T-helper 17 cell (primary cell): ENCODE measurements around the gene ZNF429. TPM values are rescaled to one million over a fixed set of nuclear protein-coding genes. Genes with fewer than 3 reads are reported as not detected.
A peak's percentile ranks its signal among the peaks of the same experiment; 100 is the strongest.
"Not testable (repeated sequence)": the region's sequence is repeated elsewhere in the genome, so short reads cannot be mapped to it uniquely, and the experiment has no call there.

Source experiments
- ATAC-seq: fragments of 150-1000 bp; cut with Tn5 transposase; 2 replicates; pipeline ENCODE4 v1.10.0; 2021; ENCODE audit warnings: mild to moderate bottlenecking, moderate library complexity
- DNase-seq, 3 donors: peaks; one replicate each; pipeline versions ENCODE4 v3.0.0 to v3.0.0-alpha.2; 2020 to 2021
- H3K9me3 ChIP-seq: one replicate; pipeline ENCODE4 v1.7.0; 2013; ENCODE audit warnings: low read length, mild to moderate bottlenecking; ENCODE audit not compliant: control insufficient read depth, poor library complexity, severe bottlenecking
- H3K27ac Mint-ChIP-seq: one replicate; pipeline ENCODE4 v1.8.0; 2022; ENCODE audit warnings: mild to moderate bottlenecking, moderate library complexity, mixed read lengths
- H3K27me3 Mint-ChIP-seq: one replicate; pipeline ENCODE4 v1.8.0; 2022; ENCODE audit warnings: mixed read lengths
- H3K36me3 Mint-ChIP-seq: one replicate; pipeline ENCODE4 v1.8.0; 2022; ENCODE audit warnings: low read depth, mixed read lengths
- H3K4me1 Mint-ChIP-seq: one replicate; pipeline ENCODE4 v1.8.0; 2022; ENCODE audit warnings: mild to moderate bottlenecking, mixed read lengths
- H3K4me3 Mint-ChIP-seq: one replicate; pipeline ENCODE4 v1.8.0; 2022; ENCODE audit warnings: mild to moderate bottlenecking, moderate library complexity, mixed read lengths
- total RNA-seq, 4 donors: library from RNA in 2 of 4; stranded (reverse) in 2 of 4; gene quantifications; one replicate each; pipeline ENCODE4 v1.2.3 and lab custom pipeline; 2022 to 2026

Gene ZNF429
- 10 to 100 TPM; 10.7 to 12.4 TPM for total RNA-seq
- 17.0 to 19.0 reads per million in 2 donors for total RNA-seq (lab: John Stamatoyannopoulos, UW)

DNA sequence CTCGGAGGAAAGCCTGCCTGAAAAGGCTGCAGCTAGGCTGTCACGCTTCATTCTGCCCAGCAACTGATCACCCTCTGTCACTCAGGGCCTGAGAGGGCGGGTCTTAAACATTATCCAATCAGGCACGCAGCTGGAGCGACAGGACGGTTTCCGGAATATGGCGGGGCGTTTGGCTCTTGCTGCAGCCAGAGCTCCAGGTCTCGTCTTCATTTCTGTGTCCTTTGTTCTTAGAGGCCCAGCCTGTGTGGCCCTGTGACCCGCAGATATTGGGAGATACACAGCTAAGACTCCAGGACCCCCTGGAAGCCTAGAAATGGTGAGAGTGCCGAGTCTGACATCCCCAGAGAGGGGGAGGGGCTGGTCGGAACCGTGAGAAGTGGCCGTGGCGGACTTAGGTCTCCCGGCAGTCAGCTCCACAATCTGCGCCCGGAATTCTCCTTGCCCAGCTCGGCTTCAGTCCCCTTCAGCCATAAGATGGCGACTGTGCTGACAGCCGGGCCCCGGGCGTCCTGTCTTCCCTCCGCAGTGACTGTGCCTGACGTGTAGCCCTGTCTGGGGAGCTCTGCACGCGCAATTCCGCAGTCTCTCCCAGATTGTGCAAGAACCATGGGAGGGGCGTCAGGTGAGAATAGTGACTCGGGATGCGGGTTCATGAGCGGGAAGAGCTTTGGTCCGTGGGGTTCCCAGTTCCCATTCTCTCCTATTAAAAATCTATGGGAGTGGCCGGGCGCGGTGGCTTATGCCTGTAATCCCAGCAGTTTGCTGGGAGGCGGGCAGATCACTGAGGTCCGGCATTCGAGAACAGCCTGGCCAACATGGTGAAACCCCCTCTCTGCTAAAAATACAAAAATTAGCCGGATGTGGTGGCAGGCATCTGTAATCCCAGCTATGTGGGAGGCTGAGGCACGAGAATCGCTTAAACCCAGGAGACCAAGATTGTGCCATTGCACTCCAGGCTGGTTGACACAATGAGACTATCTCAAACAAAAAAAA lies at the start of gene ZNF429:
ZNF429 (plus strand) TSS at position 144 of the 993 bp plus-strand sequence; CDS start at position 314, 170 bp downstream.
- Mint-ChIP-seq H3K4me3 (peak within 1 kb of the TSS; percentile 100), H3K4me1 (peaks cover 25% of the 10 kb centered on the region), H3K27ac (peak within 1 kb of the TSS; percentile 98), H3K27me3 (no peaks in the 10 kb centered on the region), H3K36me3 (peaks cover 2% of the 10 kb centered on the region)
- no peaks in the 10 kb centered on the region for H3K9me3 ChIP-seq
- ATAC-seq (peak; percentile 99), DNase-seq (peak; percentile 68 to 80 (median 75))

DNA sequence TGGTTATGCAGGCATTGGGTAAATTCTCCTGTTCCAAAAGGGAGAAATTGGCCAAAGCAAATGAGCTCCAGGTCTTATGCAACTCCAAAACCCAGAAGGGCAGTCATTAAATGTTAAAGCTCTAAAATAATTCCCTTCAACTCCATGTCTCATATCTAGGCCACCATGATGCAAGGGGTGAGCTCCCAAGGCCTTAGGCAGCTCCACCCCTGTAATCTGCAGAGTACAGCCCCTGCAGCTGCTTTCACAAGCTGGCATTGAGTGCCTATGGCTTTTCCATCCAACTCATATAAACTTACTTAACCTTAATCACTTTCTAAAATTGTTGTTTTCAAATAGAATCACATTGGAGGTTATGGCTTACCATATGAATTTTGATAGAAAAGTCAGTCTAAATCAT lies 44.7 kb upstream of the ZNF429 start:
- no peaks in the 10 kb centered on the region for H3K9me3 ChIP-seq

DNA sequence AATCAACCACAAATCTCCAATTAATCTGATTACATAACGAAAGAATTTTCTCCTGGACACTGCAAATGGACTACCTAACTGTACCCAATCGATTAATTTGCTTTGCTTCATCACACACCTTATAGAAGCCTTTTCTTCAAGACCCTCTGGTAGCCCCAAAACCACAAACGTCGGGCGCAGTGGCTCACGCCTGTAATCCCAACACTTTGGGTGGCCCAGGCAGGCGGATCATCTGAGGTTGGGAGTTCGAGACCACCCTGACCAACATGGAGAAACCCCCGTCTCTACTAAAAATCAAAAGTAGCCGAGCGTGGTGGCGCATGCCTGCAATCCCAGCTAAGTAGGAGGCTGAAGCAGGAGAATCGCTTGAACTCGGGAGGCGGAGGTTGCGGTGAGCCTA lies 42.9 kb upstream of the ZNF429 start:
- no peaks in the 10 kb centered on the region for H3K9me3 ChIP-seq
- DNase-seq (no peak), ATAC-seq (no peak)
- no peak overlapping the region for H3K27ac Mint-ChIP-seq
- no peak overlapping the region for H3K4me3 Mint-ChIP-seq
- H3K36me3 Mint-ChIP-seq: peaks cover 5% of the 10 kb centered on the region
- peaks cover 15% of the 10 kb centered on the region for H3K27me3 Mint-ChIP-seq
- peaks cover 4% of the 10 kb centered on the region for H3K4me1 Mint-ChIP-seq

More for the DNA sequence above, 44.7 kb upstream of the ZNF429 start:
- Mint-ChIP-seq H3K4me3 (no peak overlapping the region), H3K27ac (no peak overlapping the region), H3K4me1 (peaks cover 4% of the 10 kb centered on the region), H3K36me3 (peaks cover 5% of the 10 kb centered on the region), H3K27me3 (peaks cover 15% of the 10 kb centered on the region)
- no peak for ATAC-seq
- no peak for DNase-seq

DNA sequence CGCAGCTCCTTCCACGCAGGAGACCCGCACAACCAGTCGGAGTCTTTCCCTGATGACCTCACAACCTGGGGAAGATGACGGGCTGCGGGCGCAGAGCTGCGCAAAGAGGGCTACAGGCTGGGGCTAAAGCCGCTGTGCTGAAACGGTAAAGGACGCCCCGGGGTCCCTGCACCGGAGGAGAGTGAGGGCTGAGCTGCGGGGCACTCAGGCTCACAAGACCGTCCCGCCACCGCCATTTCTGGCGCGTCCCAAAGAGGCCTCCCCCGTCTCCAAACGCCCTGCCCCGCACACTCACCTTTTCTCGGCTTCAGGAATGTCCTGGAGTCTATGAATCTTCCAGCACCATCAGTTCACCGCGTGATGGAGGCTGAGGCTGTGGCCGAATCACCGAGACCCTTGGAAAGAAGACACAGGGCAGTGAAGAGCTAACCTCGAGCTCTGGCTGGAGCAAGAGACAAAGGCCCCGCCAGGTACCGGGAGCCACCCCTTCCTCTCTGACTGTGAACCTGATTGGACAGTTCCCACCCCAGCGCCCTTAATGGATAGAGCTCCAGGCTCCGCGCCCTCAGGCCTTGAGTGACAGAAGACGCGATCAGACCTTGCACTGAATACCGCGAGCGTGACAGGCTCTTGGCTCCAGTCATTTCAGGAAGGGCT lies 41.8 kb upstream of the ZNF429 start:
- Mint-ChIP-seq H3K4me1 (peaks cover 4% of the 10 kb centered on the region), H3K27ac (peak overlapping the region; percentile 67), H3K36me3 (peaks cover 5% of the 10 kb centered on the region), H3K4me3 (peak overlapping the region; percentile 88), H3K27me3 (peaks cover 15% of the 10 kb centered on the region)
- ATAC-seq (peak; percentile 89), DNase-seq (no peak)
- no peaks in the 10 kb centered on the region for H3K9me3 ChIP-seq

DNA sequence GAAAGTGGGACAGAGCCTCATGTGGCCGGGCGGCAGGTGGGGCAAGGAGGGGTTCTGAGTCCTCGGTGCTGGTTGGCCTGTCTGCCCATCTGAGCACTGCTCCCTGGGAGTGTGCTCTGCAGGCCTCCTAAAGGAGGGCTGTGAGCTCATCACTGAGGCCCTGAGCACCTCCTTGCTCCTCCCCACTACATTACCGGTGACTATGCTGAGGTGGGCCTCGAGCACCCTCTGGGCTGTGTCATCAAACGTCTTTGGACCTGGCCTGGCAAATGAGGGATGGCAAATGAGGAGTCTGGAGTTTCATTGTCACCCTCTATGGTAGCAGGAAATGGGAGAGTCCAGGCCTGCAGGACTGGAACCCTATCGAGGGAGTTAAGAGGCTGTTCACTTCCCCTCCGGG lies 38.8 kb upstream of the ZNF429 start:
- Mint-ChIP-seq H3K4me3 (no peak overlapping the region), H3K4me1 (peaks cover 4% of the 10 kb centered on the region), H3K27ac (no peak overlapping the region), H3K27me3 (peaks cover 15% of the 10 kb centered on the region), H3K36me3 (peaks cover 5% of the 10 kb centered on the region)
- no peak for ATAC-seq
- no peaks in the 10 kb centered on the region for H3K9me3 ChIP-seq
- no peak for DNase-seq

DNA sequence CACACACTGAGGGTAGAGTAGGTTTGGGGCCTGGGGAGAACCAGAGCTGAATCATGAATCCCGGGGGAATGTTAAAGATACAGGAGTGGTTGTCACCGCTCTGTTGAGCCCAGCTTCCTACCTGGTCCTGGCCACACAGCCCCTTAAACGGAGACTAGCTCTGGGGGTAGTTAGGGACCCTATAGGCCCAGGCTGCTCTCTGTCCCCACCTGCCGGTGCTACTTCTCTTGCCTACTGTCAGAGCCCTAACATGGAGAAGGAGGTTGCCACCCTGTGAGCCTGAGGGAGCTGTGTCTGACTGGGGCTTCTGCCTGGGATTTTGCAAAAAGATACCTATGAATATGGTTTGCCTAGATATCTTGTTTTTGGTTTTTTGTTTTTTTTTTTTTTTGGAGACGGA lies 36.6 kb upstream of the ZNF429 start:
- DNase-seq (no peak), ATAC-seq (no peak)
- no peak overlapping the region for H3K4me3 Mint-ChIP-seq
- no peak overlapping the region for H3K27ac Mint-ChIP-seq
- H3K9me3 ChIP-seq: no peaks in the 10 kb centered on the region
- H3K36me3 Mint-ChIP-seq: peaks cover 2% of the 10 kb centered on the region
- peaks cover 7% of the 10 kb centered on the region for H3K27me3 Mint-ChIP-seq
- peaks cover 1% of the 10 kb centered on the region for H3K4me1 Mint-ChIP-seq

DNA sequence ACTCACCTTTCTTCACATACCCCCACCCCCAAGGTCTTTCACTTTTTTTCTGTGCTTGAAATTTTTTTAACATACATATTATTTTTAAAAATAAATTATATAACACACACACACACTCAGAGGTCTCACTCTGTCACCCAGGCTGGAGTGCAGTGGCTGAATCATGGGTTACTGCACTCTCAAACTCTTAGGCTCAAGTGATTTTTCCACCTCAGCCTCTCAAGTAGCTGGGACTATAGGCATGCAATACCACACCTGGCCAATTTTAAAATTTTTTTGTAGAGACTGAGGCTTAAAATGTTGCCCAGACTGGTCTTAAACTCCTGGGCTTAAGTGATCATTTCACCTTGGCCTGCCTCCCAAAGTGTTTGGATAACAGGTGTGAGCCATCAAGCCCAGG lies 32.9 kb upstream of the ZNF429 start:
- Mint-ChIP-seq H3K27me3 (no peaks in the 10 kb centered on the region), H3K4me3 (no peak overlapping the region), H3K27ac (no peak overlapping the region), H3K4me1 (peaks cover 2% of the 10 kb centered on the region), H3K36me3 (no peaks in the 10 kb centered on the region)
- no peak for DNase-seq
- H3K9me3 ChIP-seq: no peaks in the 10 kb centered on the region
- ATAC-seq: no peak

DNA sequence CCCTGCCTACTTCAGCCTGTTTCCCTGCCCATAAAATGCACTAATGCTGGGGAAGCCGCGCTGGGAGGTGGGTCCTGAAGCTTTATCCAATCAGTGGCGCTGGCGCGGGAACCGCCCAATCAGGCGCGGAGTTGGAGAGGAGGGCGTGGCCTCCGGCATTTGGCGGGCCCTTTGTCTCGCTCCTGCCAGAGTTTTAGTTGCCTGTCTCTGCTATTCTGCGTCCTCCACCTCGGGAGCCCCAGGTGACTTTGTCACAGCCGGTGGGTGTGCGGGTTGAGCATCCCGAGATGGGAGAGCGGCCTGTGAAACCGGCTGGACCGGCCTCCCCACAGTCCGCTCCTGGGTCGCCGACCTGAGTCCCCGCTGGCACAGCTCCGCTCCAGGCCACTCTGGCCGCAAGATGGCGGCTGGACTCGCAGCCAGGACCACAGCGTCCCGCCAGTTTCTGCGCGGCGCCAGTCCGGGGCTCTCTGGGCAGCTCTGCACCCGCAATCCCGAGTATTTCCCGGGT lies 30.7 kb upstream of the ZNF429 start:
- no peaks in the 10 kb centered on the region for H3K9me3 ChIP-seq
- Mint-ChIP-seq H3K27me3 (no peaks in the 10 kb centered on the region), H3K4me3 (peak overlapping the region; percentile 72), H3K4me1 (peaks cover 2% of the 10 kb centered on the region), H3K36me3 (no peaks in the 10 kb centered on the region), H3K27ac (no peak overlapping the region)
- peak; percentile 44 to 72 (median 61) for DNase-seq
- ATAC-seq: peak; percentile 100

DNA sequence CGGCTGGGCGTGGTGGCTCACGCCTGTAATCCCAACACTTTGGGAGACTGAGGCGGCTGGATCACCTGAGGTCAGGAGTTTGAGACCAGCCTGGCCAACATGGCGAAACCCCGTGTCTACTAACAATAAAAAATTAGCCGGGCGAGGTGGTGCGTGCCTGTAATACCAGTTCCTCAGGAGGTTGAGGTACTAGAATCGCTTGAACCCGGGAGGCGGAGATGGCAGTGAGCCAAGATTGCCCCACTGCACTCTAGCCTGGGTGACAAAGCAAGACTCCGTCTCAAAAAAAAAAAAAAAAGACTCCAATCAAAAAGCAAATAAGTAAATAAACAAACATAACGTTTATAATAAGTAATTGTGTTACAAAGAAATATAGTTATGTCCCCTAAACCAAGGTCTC lies 23.0 kb upstream of the ZNF429 start:
- not testable (repeated sequence) for H3K9me3 ChIP-seq, ATAC-seq, H3K36me3 Mint-ChIP-seq, H3K27ac Mint-ChIP-seq, H3K27me3 Mint-ChIP-seq, DNase-seq, H3K4me1 Mint-ChIP-seq, H3K4me3 Mint-ChIP-seq

DNA sequence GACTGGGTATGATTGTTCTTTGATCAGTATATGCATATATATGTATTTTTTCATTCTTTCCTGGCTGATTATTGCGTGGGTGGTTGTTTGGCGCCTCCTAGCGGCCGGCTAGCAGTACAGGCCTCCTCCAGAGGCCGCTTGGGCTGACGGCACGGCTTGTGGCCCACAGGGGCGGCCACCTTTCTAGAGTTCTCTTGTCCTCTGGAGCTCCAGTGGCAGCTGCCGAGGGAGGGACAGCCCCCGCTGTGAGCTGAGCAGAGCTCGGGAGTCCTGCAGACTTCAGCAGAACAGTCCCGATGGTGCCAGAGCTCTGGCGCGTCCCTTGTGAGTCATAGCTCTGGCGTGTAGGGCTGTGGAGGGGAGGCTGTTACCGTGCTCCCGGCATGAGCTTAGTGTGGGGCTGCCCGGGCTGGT lies 22.5 kb upstream of the ZNF429 start:
- Mint-ChIP-seq H3K27ac (no peak overlapping the region), H3K4me1 (peaks cover 7% of the 10 kb centered on the region), H3K4me3 (peak overlapping the region; percentile 46), H3K36me3 (no peaks in the 10 kb centered on the region), H3K27me3 (no peaks in the 10 kb centered on the region)
- DNase-seq (peak; percentile 51 to 63 (median 52)), ATAC-seq (peak; percentile 89)
- no peaks in the 10 kb centered on the region for H3K9me3 ChIP-seq

DNA sequence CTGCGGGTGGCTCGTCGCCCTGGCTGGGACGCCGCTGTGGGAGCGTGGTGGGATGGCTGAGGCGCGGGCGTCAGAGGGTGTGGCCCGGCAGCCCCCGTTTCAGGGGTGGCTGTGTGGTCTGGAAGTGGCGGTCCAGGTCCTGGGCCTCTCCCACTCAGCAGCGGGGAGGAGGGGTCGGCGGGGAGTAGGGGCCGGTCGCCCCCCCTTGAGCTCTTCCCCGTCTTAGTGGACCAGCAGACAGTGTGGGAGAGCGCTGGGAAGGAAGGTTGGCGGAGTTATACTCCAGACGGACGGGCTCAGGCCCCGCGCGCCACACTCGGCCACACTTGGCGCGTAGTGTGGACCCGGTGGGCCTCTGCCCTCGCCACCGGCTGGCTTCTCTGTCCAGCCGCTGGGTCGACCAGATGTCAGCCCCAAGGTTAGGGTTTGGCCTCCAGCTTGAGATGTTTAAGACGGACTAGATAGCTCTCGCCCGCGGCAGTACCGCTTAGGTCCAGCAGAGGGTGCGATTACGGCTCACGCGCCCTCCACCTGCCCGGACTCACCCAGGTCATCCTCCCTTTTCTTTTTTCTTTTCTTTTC lies 21.7 kb upstream of the ZNF429 start:
- H3K4me3 Mint-ChIP-seq: peak overlapping the region; percentile 21
- H3K27me3 Mint-ChIP-seq: no peaks in the 10 kb centered on the region
- peaks cover 7% of the 10 kb centered on the region for H3K4me1 Mint-ChIP-seq
- DNase-seq: peak; percentile 33 to 63 (median 41)
- no peaks in the 10 kb centered on the region for H3K36me3 Mint-ChIP-seq
- no peak overlapping the region for H3K27ac Mint-ChIP-seq
- no peaks in the 10 kb centered on the region for H3K9me3 ChIP-seq
- peak; percentile 71 for ATAC-seq

DNA sequence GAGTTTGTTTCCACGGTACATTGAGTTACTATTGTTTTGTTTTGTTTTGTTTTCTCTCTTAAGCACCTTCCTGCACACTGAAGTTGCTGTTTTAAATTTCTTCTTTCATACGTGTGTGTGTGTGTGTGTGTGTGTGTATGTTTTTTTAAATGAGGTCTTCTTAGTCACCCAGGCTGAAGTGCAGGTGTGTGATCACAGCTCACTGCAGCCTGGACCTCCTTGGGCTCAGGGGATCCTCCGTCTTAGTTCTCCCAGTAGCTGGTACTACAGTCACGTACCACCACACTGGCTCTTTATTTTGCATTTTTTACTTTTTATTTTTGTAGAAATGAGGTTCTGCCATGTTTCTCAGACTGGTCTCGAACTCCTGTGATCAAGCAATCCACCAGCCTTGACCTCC lies 20.8 kb upstream of the ZNF429 start:
- Mint-ChIP-seq H3K27ac (no peak overlapping the region), H3K4me1 (peaks cover 7% of the 10 kb centered on the region), H3K27me3 (no peaks in the 10 kb centered on the region), H3K36me3 (no peaks in the 10 kb centered on the region), H3K4me3 (no peak overlapping the region)
- no peaks in the 10 kb centered on the region for H3K9me3 ChIP-seq
- ATAC-seq (no peak), DNase-seq (no peak)

DNA sequence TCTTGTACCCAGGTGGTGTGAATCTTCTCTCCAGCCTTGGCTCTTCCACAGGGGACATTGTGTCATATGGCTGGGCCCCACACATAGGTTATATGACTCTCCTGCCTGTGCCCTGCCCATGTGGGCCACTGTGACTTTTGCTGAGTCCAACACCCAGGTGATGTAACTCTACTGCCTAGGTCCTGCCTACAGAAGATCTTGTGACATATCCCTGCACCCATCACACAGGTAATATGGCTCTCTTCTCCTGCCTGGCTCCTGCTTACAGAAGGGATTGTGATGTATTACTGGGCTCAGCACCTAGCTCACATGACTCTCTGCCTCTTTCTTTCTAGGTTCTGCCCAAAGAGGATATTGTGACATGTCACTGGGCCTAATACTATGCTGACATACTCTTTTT lies 19.5 kb upstream of the ZNF429 start:
- H3K36me3 Mint-ChIP-seq: no peaks in the 10 kb centered on the region
- H3K4me1 Mint-ChIP-seq: peaks cover 7% of the 10 kb centered on the region
- no peak overlapping the region for H3K4me3 Mint-ChIP-seq

More for the DNA sequence above, 19.5 kb upstream of the ZNF429 start:
- no peak overlapping the region for H3K27ac Mint-ChIP-seq
- DNase-seq (no peak), ATAC-seq (no peak)
- H3K27me3 Mint-ChIP-seq: no peaks in the 10 kb centered on the region
- H3K9me3 ChIP-seq: no peaks in the 10 kb centered on the region
